ENCODE measurements around the gene PSMB10.

DNA sequence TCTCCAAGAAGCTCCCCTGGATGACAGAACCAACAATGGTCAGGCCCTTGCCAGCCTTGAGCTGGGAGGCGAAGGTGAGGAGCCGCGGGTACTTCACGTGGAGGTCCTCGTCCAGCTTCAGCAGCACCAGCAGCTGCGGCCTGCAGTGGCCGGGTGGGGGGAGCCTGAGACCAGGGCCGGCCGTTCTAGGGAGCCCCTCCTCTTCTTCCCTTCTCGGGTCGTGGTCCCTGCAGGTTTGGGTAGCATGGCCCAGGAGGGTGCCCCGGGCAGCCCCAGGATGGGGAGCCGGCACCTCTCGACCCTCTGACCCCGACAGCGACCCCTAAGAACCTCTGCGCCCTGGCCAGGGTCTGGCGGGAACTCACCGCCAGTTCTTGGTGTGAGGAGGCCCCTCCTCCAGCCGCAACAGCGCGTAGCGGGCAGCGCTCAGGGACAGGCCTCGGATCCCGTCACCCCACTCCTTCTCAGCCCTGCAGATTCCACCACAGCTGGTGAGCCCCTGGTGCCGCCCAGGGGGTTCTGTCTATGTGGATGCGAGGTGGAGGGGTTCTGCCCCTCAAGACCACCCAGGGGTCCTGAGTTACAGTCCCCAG lies 10.4 kb upstream of the PSMB10 start:
- TF ChIP-seq POLR2AphosphoS5 (IDR thresholded peaks at IDR 0.05) = no peak
- TF ChIP-seq, protein P1, sequence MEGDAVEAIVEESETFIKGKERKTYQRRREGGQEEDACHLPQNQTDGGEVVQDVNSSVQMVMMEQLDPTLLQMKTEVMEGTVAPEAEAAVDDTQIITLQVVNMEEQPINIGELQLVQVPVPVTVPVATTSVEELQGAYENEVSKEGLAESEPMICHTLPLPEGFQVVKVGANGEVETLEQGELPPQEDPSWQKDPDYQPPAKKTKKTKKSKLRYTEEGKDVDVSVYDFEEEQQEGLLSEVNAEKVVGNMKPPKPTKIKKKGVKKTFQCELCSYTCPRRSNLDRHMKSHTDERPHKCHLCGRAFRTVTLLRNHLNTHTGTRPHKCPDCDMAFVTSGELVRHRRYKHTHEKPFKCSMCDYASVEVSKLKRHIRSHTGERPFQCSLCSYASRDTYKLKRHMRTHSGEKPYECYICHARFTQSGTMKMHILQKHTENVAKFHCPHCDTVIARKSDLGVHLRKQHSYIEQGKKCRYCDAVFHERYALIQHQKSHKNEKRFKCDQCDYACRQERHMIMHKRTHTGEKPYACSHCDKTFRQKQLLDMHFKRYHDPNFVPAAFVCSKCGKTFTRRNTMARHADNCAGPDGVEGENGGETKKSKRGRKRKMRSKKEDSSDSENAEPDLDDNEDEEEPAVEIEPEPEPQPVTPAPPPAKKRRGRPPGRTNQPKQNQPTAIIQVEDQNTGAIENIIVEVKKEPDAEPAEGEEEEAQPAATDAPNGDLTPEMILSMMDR (IDR thresholded peaks at IDR 0.05) = no peak
